GM12878 (cell line): Measurements from ENCODE around the gene DERL2. TPM values are rescaled to one million over a fixed set of nuclear protein-coding genes. Genes with fewer than 3 reads are reported as not detected.

Source experiments
- ATAC-seq: fragments of 200-7000 bp; cut with Tn5 transposase; 3 replicates; pipeline ENCODE4 v1.9.1; 2020; ENCODE audit warnings: mild to moderate bottlenecking, moderate library complexity
- BruUV-seq: library from RNA; stranded (reverse); fragments of 400-500 nt; replicated peaks from 2 replicates; lab custom pipeline; 2021; lab: Mats Ljungman, UMichigan
- CTCF ChIA-PET: fragments of 300-600 bp; sonication (Branson Sonifier 250); formaldehyde crosslinking; extraction: SDS; loops from one replicate; lab custom pipeline; 2021; ENCODE audit warnings: inconsistent platforms; lab: Yijun Ruan, JAX
- POLR2A ChIA-PET: fragments of 350-600 bp; formaldehyde crosslinking; extraction: SDS; loops from one replicate; lab custom pipeline; 2021; ENCODE audit warnings: inconsistent platforms; lab: Charles Lee
- RAD21 ChIA-PET: fragments of 300-600 bp; sonication (Branson Sonifier 250); formaldehyde crosslinking; loops from one replicate; lab custom pipeline; 2023; ENCODE audit warnings: antibody characterized with exemption; ENCODE audit not compliant: unreplicated experiment; lab: Charles Lee
- SMC1A ChIA-PET: fragments of 300-600 bp; sonication (Branson Sonifier 250); formaldehyde crosslinking; loops from one replicate; lab custom pipeline; 2023; ENCODE audit not compliant: unreplicated experiment, uncharacterized antibody; lab: Charles Lee
- DNase-seq: peaks from one replicate; pipeline ENCODE4 v3.0.0-alpha.2; 2011; ENCODE audit warnings: low read depth, low spot score
- FAIRE-seq: peaks from 3 replicates; lab custom pipeline; 2011; peaks lifted over from hg19 to GRCh38; lab: Jason Lieb, UNC
- H2AFZ ChIP-seq: 2 replicates; pipeline ENCODE4 v1.6.0; 2011; ENCODE audit warnings: low read depth, low read length, control low read depth; ENCODE audit not compliant: control insufficient read depth
- H3K27ac ChIP-seq: 2 replicates; pipeline ENCODE4 v1.5.1; 2011; ENCODE audit warnings: control low read depth; ENCODE audit not compliant: control insufficient read depth, insufficient read depth
- H3K27me3 ChIP-seq, 2 experiments: replicated peaks in 1 of 2; 2 replicates each; pipeline versions ENCODE4 v1.6.0 to v1.6.1; 2011; ENCODE audit warnings: low read length in 1 of 2; ENCODE audit not compliant: control insufficient read depth in 2 of 2, insufficient read depth in 2 of 2
- H3K36me3 ChIP-seq, 2 experiments: 2 replicates each; pipeline ENCODE4 v1.5.1; 2011; ENCODE audit warnings: low read length in 1 of 2; ENCODE audit not compliant: control insufficient read depth in 2 of 2, insufficient read depth in 2 of 2
- H3K4me1 ChIP-seq: 2 replicates; pipeline ENCODE4 v1.6.1; 2011; ENCODE audit warnings: mild to moderate bottlenecking, low read length, moderate library complexity, mixed read lengths; ENCODE audit not compliant: control insufficient read depth, insufficient read depth
- H3K4me2 ChIP-seq: 2 replicates; pipeline ENCODE4 v1.6.0; 2011; ENCODE audit warnings: control low read depth; ENCODE audit not compliant: control insufficient read depth, insufficient read depth
- H3K4me3 ChIP-seq: fragments of 200-600 bp; sonication (generic); 2 replicates; pipeline ENCODE4 v1.5.1; 2016
- H3K79me2 ChIP-seq: 2 replicates; pipeline ENCODE4 v1.6.0; 2011; ENCODE audit warnings: low read length; ENCODE audit not compliant: control insufficient read depth, insufficient read depth
- H3K9ac ChIP-seq: 2 replicates; pipeline ENCODE4 v1.8.0; 2011; ENCODE audit warnings: low read length, control low read depth, mixed read lengths; ENCODE audit not compliant: control insufficient read depth, insufficient read depth
- H3K9me3 ChIP-seq: replicated peaks from 3 replicates; pipeline ENCODE4 v1.5.1; 2011; ENCODE audit warnings: mild to moderate bottlenecking, low read length; ENCODE audit not compliant: control insufficient read depth, insufficient read depth
- H4K20me1 ChIP-seq: 2 replicates; pipeline ENCODE4 v1.6.0; 2011; ENCODE audit not compliant: control insufficient read depth, insufficient read depth
- CBFB ChIP-seq: IDR thresholded peaks from 2 replicates; pipeline ENCODE4 v1.6.1; 2016; ENCODE audit warnings: antibody characterized with exemption, low read depth
- CHD2 ChIP-seq: IDR thresholded peaks from 2 replicates; pipeline ENCODE4 v1.6.1; 2011; ENCODE audit warnings: low read depth, low read length, improper control_type of control experiment, borderline replicate concordance
- EZH2 ChIP-seq: IDR thresholded peaks from 2 replicates; pipeline ENCODE4 v1.6.1; 2012; ENCODE audit warnings: low read depth, mild to moderate bottlenecking, control low read depth, inconsistent platforms, low read length, borderline replicate concordance; ENCODE audit not compliant: control insufficient read depth
- FOS ChIP-seq: IDR thresholded peaks from 3 replicates; pipeline ENCODE4 v1.6.1; 2011; ENCODE audit warnings: borderline replicate concordance; ENCODE audit not compliant: insufficient read length; ENCODE audit errors: extremely low read depth
- HDAC6 ChIP-seq: fragments of 200-600 bp; sonication (generic); IDR thresholded peaks from one replicate; pipeline ENCODE4 v1.8.0; 2017; ENCODE audit warnings: antibody characterized with exemption; ENCODE audit not compliant: unreplicated experiment
- KDM1A ChIP-seq: fragments of 200-600 bp; sonication (generic); IDR thresholded peaks from 2 replicates; pipeline ENCODE4 v1.6.1; 2016; ENCODE audit warnings: borderline replicate concordance
- KLF5 ChIP-seq: fragments of 450-650 bp; IDR thresholded peaks from 2 replicates; pipeline ENCODE4 v1.6.1; 2014; ENCODE audit warnings: mild to moderate bottlenecking; ENCODE audit not compliant: partially characterized antibody
- NFIC ChIP-seq: IDR thresholded peaks from 2 replicates; pipeline ENCODE4 v1.6.1; 2012; ENCODE audit warnings: low read depth, mild to moderate bottlenecking, inconsistent platforms, low read length, moderate library complexity
- NR2F1 ChIP-seq: fragments of 450-650 bp; conservative IDR thresholded peaks from 2 replicates; pipeline ENCODE4 v1.6.1; 2017; ENCODE audit warnings: mild to moderate bottlenecking
- RCOR1 ChIP-seq: conservative IDR thresholded peaks from 2 replicates; pipeline ENCODE4 v1.6.1; 2012; ENCODE audit warnings: low read depth, low read length, improper control_type of control experiment
- REST ChIP-seq: IDR thresholded peaks from 2 replicates; pipeline ENCODE4 v1.6.1; 2012; ENCODE audit warnings: mild to moderate bottlenecking, low read depth, low read length
- SIX5 ChIP-seq: IDR thresholded peaks from 2 replicates; pipeline ENCODE4 v1.6.1; 2011; ENCODE audit warnings: mild to moderate bottlenecking, low read depth, low read length, moderate library complexity; ENCODE audit not compliant: severe bottlenecking
- ZNF687 ChIP-seq: fragments of 450-650 bp; IDR thresholded peaks from 2 replicates; pipeline ENCODE4 v1.6.1; 2017; ENCODE audit warnings: mild to moderate bottlenecking, moderate library complexity
- WGBS: methylation state at CpG from one replicate; pipeline ENCODE4 v1.1.6; 2016; ENCODE audit warnings: low lambda C conversion rate; ENCODE audit not compliant: insufficient replicate concordance, insufficient coverage; ENCODE audit errors: missing lambda C conversion rate; 5-methylcytosine and 5-hydroxymethylcytosine counted together
- in situ Hi-C: fragments of 300-500 bp; cut with MboI; formaldehyde crosslinking; loops from 9 replicates; pipeline ENCODE4 v1.14.3; 2018; ENCODE audit warnings: mixed read lengths
- intact Hi-C: fragments of 100-400 bp; cut with micrococcal nuclease; formaldehyde crosslinking; loops from one replicate; pipeline ENCODE4 v1.14.2; 2022; ENCODE audit not compliant: unreplicated experiment
- polyA plus RNA-seq, 11 experiments: library from polyadenylated mRNA; depleted of rRNA in 4 of 11; unstranded in 6 of 11; stranded (reverse) in 5 of 11; fragments of >200 nt; fragmentation: Nextera tagmentation in 4 of 11; fragmentation: Illumina TruSeq in 1 of 11; extraction: Ambion mirVana in 4 of 11; extraction: Trizol in 1 of 11; gene quantifications; 1 replicate in 1 of 11; 2 replicates in 10 of 11; pipeline versions ENCODE4 v1.2.1 to v1.2.3, GENCODE V29; 2011 to 2016; ENCODE audit warnings: inconsistent platforms in 2 of 11, missing spikeins in 2 of 11, low read depth in 1 of 11
- total RNA-seq, 4 experiments: library from RNA; depleted of rRNA in 3 of 4; stranded (reverse); fragments of >200 nt in 3 of 4; fragmentation: Illumina TruSeq in 1 of 4; extraction: Trizol in 1 of 4; gene quantifications; 2 replicates each; pipeline versions ENCODE4 v1.2.1 to v1.2.3, GENCODE V29; 2013 to 2021
- TF ChIP-seq, protein P1 (sequence below): IDR thresholded peaks from 2 replicates; pipeline ENCODE4 v1.6.1; 2012; ENCODE audit warnings: low read depth, low read length, improper control_type of control experiment

Gene DERL2
- total and polyA plus RNA-seq, 10 of the 15 experiments (the other 5 are each of a cell fraction or from before 2014, with no cell fraction given): 40.5 to 236 (median 69.3) TPM

GRCh38 chr17:5467416-5467815 lies 18.6 kb downstream of the DERL2 start:
- ATAC-seq: no peak
- H4K20me1 ChIP-seq: no peaks in the 10 kb centered on the region
- H3K4me2 ChIP-seq: peak overlapping the region; percentile 79
- intact Hi-C loops (no loop called here), in situ Hi-C loops (no loop called here)
- 0% methylated on average over 8 of the region's 8 CpGs for WGBS
- ChIA-PET SMC1A (interaction anchor here (0.6 to 1.3 kb wide), 4 partner anchors 17 to 904 kb away, joined by 3 read pairs; partner anchors contain the start of gene C1QBP), CTCF (interaction anchor here (0.6 to 1.3 kb wide), 3 partner anchors 11 to 359 kb away, joined by 4 to 5 read pairs (median 4); no protein-coding TSS in a partner anchor), POLR2A (interaction anchor here (1.4 to 2.3 kb wide), 2 partner anchors 18 to 28 kb away, joined by 4 to 7 read pairs; partner anchors contain the start of gene C1QBP), RAD21 (no interaction called here)
- peak overlapping the region; percentile 9; the same call in 1 of the 2 replicates for H2AFZ ChIP-seq
- H3K36me3 ChIP-seq: peaks cover 0 to 6% of the 10 kb centered on the region in 2 experiments; a peak in 3 of 4 replicates
- no peaks in the 10 kb centered on the region for H3K9me3 ChIP-seq
- no TSS peak for BruUV-seq
- DNase-seq: no peak
- H3K4me1 ChIP-seq: no peaks in the 10 kb centered on the region
- peak overlapping the region; percentile 92 for H3K9ac ChIP-seq
- peak overlapping the region; percentile 87 for H3K4me3 ChIP-seq
- FAIRE-seq: no peak
- peaks cover 60% of the 10 kb centered on the region for H3K79me2 ChIP-seq
- H3K27ac ChIP-seq: peak overlapping the region; percentile 76
- H3K27me3 ChIP-seq: no peaks in the 10 kb centered on the region
- no peak for TF ChIP-seq EZH2
- no peak for TF ChIP-seq SIX5
- no peak for TF ChIP-seq ZNF687
- no peak for TF ChIP-seq CBFB
- no peak for TF ChIP-seq HDAC6
- no peak for TF ChIP-seq CHD2
- TF ChIP-seq NR2F1: no peak
- TF ChIP-seq FOS: no peak
- no peak for TF ChIP-seq KLF5
- TF ChIP-seq KDM1A: no peak
- TF ChIP-seq RCOR1: no peak
- TF ChIP-seq, protein P1, sequence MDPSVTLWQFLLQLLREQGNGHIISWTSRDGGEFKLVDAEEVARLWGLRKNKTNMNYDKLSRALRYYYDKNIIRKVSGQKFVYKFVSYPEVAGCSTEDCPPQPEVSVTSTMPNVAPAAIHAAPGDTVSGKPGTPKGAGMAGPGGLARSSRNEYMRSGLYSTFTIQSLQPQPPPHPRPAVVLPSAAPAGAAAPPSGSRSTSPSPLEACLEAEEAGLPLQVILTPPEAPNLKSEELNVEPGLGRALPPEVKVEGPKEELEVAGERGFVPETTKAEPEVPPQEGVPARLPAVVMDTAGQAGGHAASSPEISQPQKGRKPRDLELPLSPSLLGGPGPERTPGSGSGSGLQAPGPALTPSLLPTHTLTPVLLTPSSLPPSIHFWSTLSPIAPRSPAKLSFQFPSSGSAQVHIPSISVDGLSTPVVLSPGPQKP: no peak
- no peak for TF ChIP-seq NFIC
- no peak for TF ChIP-seq REST
